Measurements from ENCODE around the gene TSTD1. TPM values are rescaled to one million over a fixed set of nuclear protein-coding genes. Genes with fewer than 3 reads are reported as not detected.
A peak's percentile ranks its signal among the peaks of the same experiment; 100 is the strongest.
"Not testable (repeated sequence)": the region's sequence is repeated elsewhere in the genome, so short reads cannot be mapped to it uniquely, and the experiment has no call there.

Gene TSTD1
- total and polyA plus RNA-seq, 5 experiments from 2014 or later = 100 to 508 (median 342) TPM

GRCh38 chr1:160997323-160998038 lies 41.3 kb downstream of the TSTD1 start:
- peak; percentile 76 to 94 for ATAC-seq
- Mint-ChIP-seq H3K36me3 (peaks cover 0 to 31% (median 12%) of the 10 kb centered on the region in 3 donors), H3K4me1 (peaks cover 5 to 9% (median 6%) of the 10 kb centered on the region in 4 donors), H3K9me3 (no peaks in the 10 kb centered on the region), H3K27me3 (no peaks in the 10 kb centered on the region), H3K4me3 (no peak overlapping the region), H3K27ac (peak overlapping the region in 9 of 10 donors; percentile 3 to 83 (median 54))
- POLR2A ChIA-PET = interaction anchor here (0.6 to 3.7 kb wide), 8 partner anchors 23 to 102 kb away, joined by 3 to 31 read pairs (median 7); partner anchors contain the start of genes ARHGAP30, KLHDC9, TSTD1 and USF1
- DNase-seq = peak; percentile 15 to 78 (median 39)

- Mint-ChIP-seq H3K9me3 (no peaks in the 10 kb centered on the region), H3K36me3 (peaks cover 0 to 25% (median 12%) of the 10 kb centered on the region in 3 donors), H3K27me3 (no peaks in the 10 kb centered on the region), H3K4me3 (no peak overlapping the region), H3K27ac (peak overlapping the region in 1 of 10 donors; percentile 0), H3K4me1 (peaks cover 3 to 9% (median 5%) of the 10 kb centered on the region in 4 donors)
- POLR2A ChIA-PET = interaction anchor here (1.7 to 3.2 kb wide), 2 partner anchors 73 to 102 kb away, joined by 5 to 31 read pairs; partner anchors contain the start of genes ARHGAP30 and KLHDC9
- ATAC-seq (no peak), DNase-seq (no peak)
These were observed 42.6 kb downstream of the TSTD1 start for GRCh38 chr1:160996178-160996577.

- POLR2A ChIA-PET = no interaction called here
- no peak for DNase-seq
- ATAC-seq = no peak
These were observed 45.1 kb downstream of the TSTD1 start for GRCh38 chr1:160993544-160994193.

GRCh38 chr1:160992036-160992435 lies 46.7 kb downstream of the TSTD1 start:
- ATAC-seq, H3K36me3 Mint-ChIP-seq, H3K9me3 Mint-ChIP-seq, H3K27me3 Mint-ChIP-seq, H3K4me3 Mint-ChIP-seq, H3K27ac Mint-ChIP-seq, DNase-seq, H3K4me1 Mint-ChIP-seq: not testable (repeated sequence)
- POLR2A ChIA-PET = interaction anchor here (0.7 to 0.8 kb wide), 2 partner anchors 90 to 105 kb away, joined by 3 to 5 read pairs; no protein-coding TSS in a partner anchor

More at GRCh38 chr1:160993544-160994193, 45.1 kb downstream of the TSTD1 start:
- H3K4me1 Mint-ChIP-seq = peaks cover 4 to 13% (median 10%) of the 10 kb centered on the region in 4 donors
- peaks cover 0 to 5% (median under 1%) of the 10 kb centered on the region in 3 donors for H3K36me3 Mint-ChIP-seq
- H3K27me3 Mint-ChIP-seq = no peaks in the 10 kb centered on the region
- no peak overlapping the region for H3K27ac Mint-ChIP-seq
- H3K4me3 Mint-ChIP-seq = no peak overlapping the region
- no peaks in the 10 kb centered on the region for H3K9me3 Mint-ChIP-seq

Other genes starting within 250 kb of the TSTD1 start
- 100 to 1,000 TPM; 150 to 156 TPM for gene LY9, start 242.8 kb downstream of the TSTD1 start, total RNA-seq
- 100 to 1,000 TPM; 167 to 223 (median 189) TPM for gene LY9, start 242.8 kb downstream of the TSTD1 start, polyA plus RNA-seq
- gene CD244, start 176.1 kb downstream of the TSTD1 start, total RNA-seq = under 1 TPM; 0.62 to 0.66 TPM
- 10 to 100 TPM; 11.7 to 82.2 (median 16.1) TPM for gene CD244, start 176.1 kb downstream of the TSTD1 start, polyA plus RNA-seq
- not detected for gene ITLN1, start 153.8 kb downstream of the TSTD1 start, total RNA-seq
- not detected for gene ITLN1, start 153.8 kb downstream of the TSTD1 start, polyA plus RNA-seq
- not detected for gene ITLN2, start 84.2 kb downstream of the TSTD1 start, total RNA-seq
- not detected for gene ITLN2, start 84.2 kb downstream of the TSTD1 start, polyA plus RNA-seq
- 10 to 100 TPM; 16.3 to 16.4 TPM for gene F11R, start 17.8 kb downstream of the TSTD1 start, total RNA-seq
- 1 to 10 TPM; 6.7 to 9.0 (median 8.1) TPM for gene F11R, start 17.8 kb downstream of the TSTD1 start, polyA plus RNA-seq
- gene USF1, start 7.0 kb upstream of the TSTD1 start, total RNA-seq = 100 to 1,000 TPM; 107 to 118 TPM
- 10 to 100 TPM in 1 of 3 donors, 1 to 10 TPM in 2; 4.3 to 11.1 (median 7.4) TPM for gene USF1, start 7.0 kb upstream of the TSTD1 start, polyA plus RNA-seq
- gene ARHGAP30, start 30.9 kb upstream of the TSTD1 start, total RNA-seq = 100 to 1,000 TPM; 220 to 233 TPM
- gene ARHGAP30, start 30.9 kb upstream of the TSTD1 start, polyA plus RNA-seq = 100 to 1,000 TPM; 110 to 207 (median 136) TPM
- gene NECTIN4, start 50.6 kb upstream of the TSTD1 start, total RNA-seq = not detected
- not detected for gene NECTIN4, start 50.6 kb upstream of the TSTD1 start, polyA plus RNA-seq
- gene KLHDC9, start 59.4 kb upstream of the TSTD1 start, total RNA-seq = under 1 TPM; 0.60 to 0.96 TPM
- 1 to 10 TPM in 1 of 3 donors, under 1 TPM in 2; 0.30 to 1.5 (median 0.62) TPM for gene KLHDC9, start 59.4 kb upstream of the TSTD1 start, polyA plus RNA-seq
- 10 to 100 TPM; 37.9 to 41.4 TPM for gene PFDN2, start 79.1 kb upstream of the TSTD1 start, total RNA-seq
- gene PFDN2, start 79.1 kb upstream of the TSTD1 start, polyA plus RNA-seq = 10 to 100 TPM; 74.6 to 91.3 (median 86.0) TPM
- gene NIT1, start 79.1 kb upstream of the TSTD1 start, total RNA-seq = 10 to 100 TPM; 43.5 to 46.4 TPM
- 10 to 100 TPM; 16.8 to 25.0 (median 18.3) TPM for gene NIT1, start 79.1 kb upstream of the TSTD1 start, polyA plus RNA-seq
- gene DEDD, start 93.7 kb upstream of the TSTD1 start, total RNA-seq = 10 to 100 TPM; 35.3 to 38.6 TPM
- 10 to 100 TPM; 29.0 to 35.4 (median 29.3) TPM for gene DEDD, start 93.7 kb upstream of the TSTD1 start, polyA plus RNA-seq
- 100 to 1,000 TPM; 116 to 118 TPM for gene UFC1, start 115.0 kb upstream of the TSTD1 start, total RNA-seq
- 100 to 1,000 TPM; 148 to 158 (median 155) TPM for gene UFC1, start 115.0 kb upstream of the TSTD1 start, polyA plus RNA-seq
- 10 to 100 TPM; 59.2 to 63.8 TPM for gene USP21, start 120.5 kb upstream of the TSTD1 start, total RNA-seq
- gene USP21, start 120.5 kb upstream of the TSTD1 start, polyA plus RNA-seq = 10 to 100 TPM; 13.8 to 31.4 (median 14.6) TPM
- 10 to 100 TPM; 76.2 to 82.1 TPM for gene PPOX, start 127.5 kb upstream of the TSTD1 start, total RNA-seq
- gene PPOX, start 127.5 kb upstream of the TSTD1 start, polyA plus RNA-seq = 10 to 100 TPM; 12.0 to 17.8 (median 15.7) TPM
- gene B4GALT3, start 138.5 kb upstream of the TSTD1 start, total RNA-seq = 10 to 100 TPM; 81.0 to 97.4 TPM
- 10 to 100 TPM; 35.4 to 49.9 (median 37.6) TPM for gene B4GALT3, start 138.5 kb upstream of the TSTD1 start, polyA plus RNA-seq
- gene ADAMTS4, start 160.1 kb upstream of the TSTD1 start, total RNA-seq = 1 to 10 TPM; 4.8 to 7.0 TPM
- gene ADAMTS4, start 160.1 kb upstream of the TSTD1 start, polyA plus RNA-seq = under 1 TPM; 0.07 to 0.34 (median 0.22) TPM
- 100 to 1,000 TPM; 126 to 127 TPM for gene NDUFS2, start 163.4 kb upstream of the TSTD1 start, total RNA-seq
- 100 to 1,000 TPM in 1 of 3 donors, 10 to 100 TPM in 2; 78.6 to 106 (median 95.4) TPM for gene NDUFS2, start 163.4 kb upstream of the TSTD1 start, polyA plus RNA-seq
- gene FCER1G, start 176.3 kb upstream of the TSTD1 start, total RNA-seq = 10 to 100 TPM; 27.7 to 31.8 TPM
- gene FCER1G, start 176.3 kb upstream of the TSTD1 start, polyA plus RNA-seq = 100 to 1,000 TPM in 1 of 3 donors, 10 to 100 TPM in 2; 67.1 to 107 (median 84.4) TPM
- gene APOA2, start 184.7 kb upstream of the TSTD1 start, total RNA-seq = not detected
- gene APOA2, start 184.7 kb upstream of the TSTD1 start, polyA plus RNA-seq = not detected
- 10 to 100 TPM in 1 of 2 experiments, 1 to 10 TPM in 1; 9.6 to 11.3 TPM for gene TOMM40L, start 187.1 kb upstream of the TSTD1 start, total RNA-seq
- 1 to 10 TPM; 4.9 to 8.1 (median 8.0) TPM for gene TOMM40L, start 187.1 kb upstream of the TSTD1 start, polyA plus RNA-seq
- not detected for gene NR1I3, start 199.2 kb upstream of the TSTD1 start, total RNA-seq
- under 1 TPM in 1 of 3 donors, not detected in 2; 0.19 TPM for gene NR1I3, start 199.2 kb upstream of the TSTD1 start, polyA plus RNA-seq
- not detected for gene PCP4L1, start 219.8 kb upstream of the TSTD1 start, total RNA-seq
- gene PCP4L1, start 219.8 kb upstream of the TSTD1 start, polyA plus RNA-seq = not detected

All from naive thymus-derived CD8-positive, alpha-beta T cell (primary cell).